Measurements from ENCODE around the gene IL17REL.

Gene IL17REL

DNA sequence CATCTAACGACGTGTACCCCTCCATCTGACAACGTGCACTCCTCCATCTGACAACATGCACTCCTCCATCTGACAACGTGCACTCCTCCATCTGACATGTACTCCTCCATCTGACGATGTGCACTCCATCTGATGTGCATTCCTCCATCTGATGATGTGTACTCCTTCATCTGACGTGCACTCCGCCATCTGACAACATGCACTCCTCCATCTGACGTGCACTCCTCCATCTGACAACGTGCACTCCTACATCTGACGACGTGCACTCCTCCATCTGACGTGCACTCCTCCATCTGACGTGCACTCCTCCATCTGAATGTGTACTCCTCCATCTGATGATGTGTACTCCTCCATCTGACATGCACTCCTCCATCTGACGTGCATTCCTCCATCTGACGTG, 8.0 kb upstream of the IL17REL start:
- DNase-seq = no peak

DNA sequence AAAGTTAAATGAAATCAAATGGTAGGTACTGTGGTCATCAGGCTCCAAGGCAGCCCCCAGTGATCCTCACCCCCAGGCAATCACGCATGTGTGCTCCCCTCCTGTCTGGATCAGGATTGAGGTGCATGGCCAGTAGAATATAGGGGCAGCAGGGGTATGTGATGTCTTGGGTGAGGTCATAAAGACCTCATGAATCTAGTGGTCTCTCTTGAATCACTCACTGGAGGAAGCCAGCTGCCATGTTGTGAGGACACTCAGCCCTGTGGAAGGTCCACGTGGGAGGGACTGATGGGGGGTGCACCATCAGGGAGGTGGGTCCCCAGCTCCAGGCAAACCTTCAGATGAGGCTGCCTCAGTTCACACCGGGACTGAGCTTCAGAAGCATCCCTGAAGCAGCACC, 6.8 kb upstream of the IL17REL start:
- no peak for DNase-seq

DNA sequence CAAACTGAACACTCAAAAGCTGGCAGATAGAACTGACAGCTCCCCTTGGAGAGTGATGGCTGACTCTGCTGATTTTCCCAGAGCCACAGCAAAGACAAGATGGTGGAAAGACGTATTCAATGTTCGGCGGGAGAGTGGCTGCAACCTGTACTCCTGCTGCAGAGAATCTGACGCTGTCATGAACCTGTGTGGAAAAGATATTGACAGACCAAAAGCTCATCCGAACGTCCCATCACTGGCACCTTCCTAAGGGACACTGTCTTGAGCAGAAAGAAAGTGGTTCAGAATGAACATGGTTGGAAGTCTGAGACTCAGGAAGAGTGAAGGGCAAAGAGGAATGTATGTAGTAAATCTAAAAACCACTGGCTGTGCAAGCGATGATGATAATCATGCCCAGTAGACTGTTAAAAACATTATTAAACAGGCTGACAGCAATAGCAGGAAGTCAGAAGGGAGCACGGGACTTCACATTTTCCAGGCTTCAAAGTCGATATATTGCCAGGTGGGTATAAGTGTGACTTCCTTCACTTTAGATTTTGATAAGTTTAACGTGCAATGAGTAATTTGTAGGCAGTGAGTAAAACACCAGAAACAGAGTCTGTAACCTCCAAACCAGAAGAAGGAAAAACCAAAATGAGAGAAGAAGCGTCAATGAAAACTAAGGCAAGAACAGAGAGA, 6.2 kb upstream of the IL17REL start:
- DNase-seq = no peak

DNA sequence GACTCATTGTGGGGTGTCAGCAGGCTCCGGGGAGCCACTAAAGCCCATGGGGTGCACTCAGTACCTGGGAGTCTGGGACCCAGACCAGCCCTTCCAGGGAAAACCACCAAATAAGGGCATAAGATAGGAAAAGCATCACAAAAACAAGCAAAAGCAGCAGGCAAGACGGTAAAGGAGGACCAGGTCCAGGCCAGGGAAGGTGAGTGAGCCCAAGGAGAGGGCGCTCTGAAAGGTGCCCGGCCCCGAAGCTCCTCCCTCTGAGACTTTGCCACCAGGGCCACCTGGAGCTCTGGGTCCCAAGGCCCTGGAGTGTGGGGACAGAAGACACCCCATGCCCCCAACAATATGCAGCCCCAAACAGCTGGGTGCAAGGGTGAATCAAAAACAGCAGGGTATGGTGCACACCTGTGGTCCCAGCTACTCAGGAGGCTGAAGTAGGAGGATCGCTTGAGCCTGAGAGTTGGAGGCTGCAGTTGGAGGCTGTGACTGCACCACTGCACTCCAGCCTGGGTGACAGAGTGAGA, 5.2 kb upstream of the IL17REL start:
- DNase-seq = no peak

DNA sequence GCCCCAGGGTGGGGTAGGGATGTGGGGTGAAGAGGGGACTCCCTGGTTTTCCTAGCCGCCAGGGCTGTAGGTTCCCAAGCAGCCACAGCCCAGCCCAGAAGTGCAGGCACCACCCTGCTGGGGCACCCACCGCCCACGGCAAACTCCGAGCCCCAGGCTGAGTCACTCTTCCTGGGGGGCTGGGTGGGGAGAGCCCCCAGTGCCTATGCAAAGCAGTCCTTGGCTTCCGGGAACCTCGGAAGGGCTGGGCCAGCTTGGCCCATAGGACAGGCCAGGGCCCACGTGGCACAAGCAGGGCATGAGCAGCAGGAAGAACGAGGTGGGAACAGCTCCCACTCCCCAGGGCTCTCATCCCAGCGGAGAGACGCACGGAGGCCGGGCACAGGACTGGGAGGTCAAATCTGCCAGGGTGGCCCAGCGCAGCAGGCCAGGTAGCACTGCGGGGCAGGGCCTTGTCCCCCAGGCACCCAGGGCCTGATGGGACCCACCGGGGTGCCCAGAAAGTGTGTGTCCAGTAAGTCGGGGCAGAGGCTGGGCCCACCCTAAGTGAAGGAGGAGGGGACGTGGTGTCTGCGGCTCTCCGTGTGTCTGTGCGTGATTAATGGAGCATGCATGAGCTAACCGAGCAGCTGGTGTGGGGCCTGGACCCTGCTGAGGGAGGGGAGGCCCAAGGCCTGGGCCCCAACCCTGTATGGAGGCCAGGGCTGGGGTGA, 4.6 kb upstream of the IL17REL start:
- DNase-seq = no peak

DNA sequence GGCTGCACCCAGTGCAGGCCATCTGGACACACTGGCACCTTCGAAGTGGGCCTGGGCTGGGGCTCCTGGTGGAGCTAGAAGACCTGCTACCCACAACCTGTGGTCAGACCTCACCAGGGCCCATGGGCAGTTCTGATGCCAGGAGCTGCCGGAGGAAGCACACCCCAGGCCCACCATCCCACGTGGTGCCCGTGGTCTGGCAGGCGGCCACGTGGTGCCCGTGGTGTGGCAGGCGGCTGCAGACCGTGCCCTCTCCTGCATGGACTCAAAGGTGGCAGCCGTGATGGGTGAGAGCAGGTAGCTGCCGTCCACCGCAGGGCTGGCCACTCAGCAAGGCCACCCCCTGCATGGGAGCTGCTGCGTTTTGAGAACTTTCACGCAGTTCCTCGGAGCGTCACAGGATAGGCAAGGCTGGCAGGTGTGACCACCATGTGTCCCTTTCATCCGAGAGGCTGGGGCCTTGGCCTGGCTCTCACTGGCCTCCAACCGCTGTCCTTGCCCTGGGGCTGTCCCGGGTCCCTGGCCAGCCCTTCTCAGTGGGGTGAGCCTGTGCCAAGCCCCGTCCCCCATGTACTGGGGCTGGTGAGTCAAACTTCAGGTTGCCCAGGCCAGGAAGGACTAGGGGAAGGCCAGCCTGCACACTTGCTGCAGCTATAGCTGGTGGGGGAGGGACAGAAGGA, 3.9 kb upstream of the IL17REL start:
- DNase-seq = no peak

DNA sequence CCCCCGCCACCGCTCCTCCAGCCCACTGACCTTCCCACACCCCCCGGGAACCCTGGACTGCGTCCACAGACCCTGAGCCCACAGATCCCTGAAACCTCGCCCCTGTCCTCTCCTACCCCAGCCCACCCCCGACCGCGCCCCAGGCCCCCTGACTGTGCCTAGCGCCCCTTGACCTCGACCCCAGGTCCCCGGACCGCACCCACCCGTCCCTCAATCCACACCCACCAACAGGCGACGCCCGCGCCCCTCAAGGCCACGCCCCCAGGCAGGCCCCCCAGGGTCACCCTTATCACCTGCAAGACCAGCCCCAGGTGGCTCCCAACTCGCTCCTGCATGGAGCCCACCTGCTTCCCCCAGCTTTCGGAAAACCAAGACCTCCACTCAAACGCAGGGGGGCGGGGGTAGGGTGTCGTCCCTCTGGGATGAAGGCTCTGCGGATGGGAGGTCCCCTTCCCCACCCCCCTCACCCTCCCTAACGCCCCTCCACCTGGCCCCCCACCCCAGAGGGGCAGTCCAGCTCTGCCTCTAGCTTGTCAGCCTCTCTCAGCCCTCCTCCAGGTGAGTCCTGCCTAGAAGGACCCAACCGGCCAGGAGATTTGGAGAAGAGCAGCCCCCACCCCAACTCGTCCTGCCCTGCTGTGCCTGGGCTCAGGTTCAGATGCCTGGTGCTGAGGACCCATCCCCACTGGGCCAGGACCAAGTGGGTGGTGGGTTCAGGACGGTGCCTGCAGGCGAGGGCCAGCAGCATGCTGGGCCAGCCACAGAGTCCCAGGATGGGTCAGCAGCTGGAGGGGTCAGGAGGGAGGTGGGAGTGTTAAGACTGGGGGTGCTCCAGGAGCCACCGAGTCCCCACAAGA, 3.1 kb upstream of the IL17REL start:
- no peak for DNase-seq

DNA sequence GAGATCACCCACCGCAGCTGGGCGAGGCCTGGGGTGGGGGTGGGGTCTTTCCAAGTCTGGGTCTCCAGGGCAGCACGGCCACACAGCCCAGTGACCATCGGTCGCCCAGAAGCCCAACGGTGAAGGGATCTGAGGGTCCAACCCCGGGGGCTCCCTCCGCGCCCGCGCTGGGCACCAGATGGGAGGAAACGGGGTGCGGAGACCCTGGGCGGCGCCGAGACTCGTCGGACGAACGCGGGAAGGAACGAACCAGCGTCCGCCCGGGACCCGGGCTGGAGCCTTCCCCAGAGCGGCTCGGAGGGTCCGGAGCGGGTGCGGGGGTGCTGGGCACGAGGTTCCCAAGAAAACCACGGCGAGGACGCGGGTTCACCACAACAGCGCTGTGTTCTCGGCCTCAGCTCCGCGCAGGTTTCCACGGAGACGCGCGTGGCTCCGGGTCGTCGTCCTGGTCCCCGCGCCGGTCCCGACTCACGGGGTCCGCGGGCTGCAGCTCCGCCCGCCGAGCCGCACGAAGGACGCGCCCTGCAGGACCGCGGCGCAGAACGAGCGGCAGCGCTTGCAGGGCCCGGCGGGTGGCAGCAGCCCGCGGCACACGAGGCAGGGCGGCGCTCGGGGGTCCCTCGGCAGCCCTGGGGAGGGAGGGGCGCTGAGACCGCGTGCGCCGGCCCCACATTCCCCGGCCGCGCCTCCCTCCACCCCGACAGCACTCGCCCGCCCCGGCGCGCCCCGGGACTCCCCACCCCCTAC, 2.3 kb upstream of the IL17REL start:
- DNase-seq = no peak

DNA sequence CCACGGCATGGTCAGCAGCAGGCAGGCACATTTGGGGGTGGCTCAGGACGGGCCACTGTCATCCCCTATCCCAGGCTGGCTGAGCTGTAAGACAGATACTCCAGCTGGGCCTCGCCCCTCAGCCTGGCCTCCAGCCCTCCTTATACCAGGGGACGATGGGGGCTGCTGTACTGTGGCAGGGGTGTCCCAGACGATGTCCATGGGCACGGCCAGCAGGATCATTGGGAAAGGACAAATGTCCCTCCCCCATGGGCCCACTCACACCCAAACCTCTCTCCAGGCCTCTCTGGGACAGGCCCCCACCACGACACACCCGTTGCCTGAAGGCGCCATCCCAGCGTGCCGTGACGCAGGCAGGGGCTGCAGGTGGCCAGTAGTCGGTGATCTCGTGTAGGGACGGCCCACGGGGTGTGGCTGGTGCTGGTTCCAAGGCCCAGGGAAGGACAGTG, 1.5 kb upstream of the IL17REL start:
- DNase-seq = no peak

DNA sequence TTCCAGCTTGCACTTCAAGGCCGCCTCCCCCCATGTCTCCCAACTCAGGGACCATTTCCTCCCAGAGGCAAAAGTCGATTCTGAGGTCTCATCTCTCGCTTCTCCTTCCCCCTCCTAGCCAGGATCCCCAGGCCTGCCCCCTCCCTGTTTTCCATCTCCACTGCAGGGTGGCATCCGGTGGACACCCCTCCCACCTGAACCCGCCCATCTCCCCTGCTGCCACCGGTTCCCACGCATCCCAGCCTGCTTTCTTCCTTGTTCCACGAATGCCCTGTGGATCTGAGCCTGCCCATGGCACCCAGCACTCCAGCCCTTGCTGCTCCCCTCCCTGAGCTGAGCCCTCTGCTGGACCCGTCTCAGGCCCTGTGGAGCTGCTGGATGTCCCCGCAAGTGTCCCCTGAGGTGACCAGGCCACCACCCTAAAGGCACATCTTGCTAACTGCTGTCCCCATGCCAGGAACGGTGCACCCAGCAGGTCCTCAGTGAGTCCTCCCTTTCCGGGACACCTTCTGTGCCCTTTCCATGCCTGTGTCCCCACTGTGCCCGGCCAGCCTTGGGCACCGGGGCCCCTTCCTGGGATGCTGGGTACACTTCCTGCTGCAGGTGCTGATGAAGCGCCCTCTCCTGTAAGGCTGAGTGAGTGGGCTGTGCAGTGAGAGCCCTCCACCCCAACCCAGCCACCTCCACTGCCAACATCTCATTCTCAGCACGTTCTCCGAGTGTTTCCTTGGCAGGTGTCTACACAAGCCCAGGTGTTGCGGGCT, 936 bp downstream of the IL17REL start:
- DNase-seq = no peak

DNA sequence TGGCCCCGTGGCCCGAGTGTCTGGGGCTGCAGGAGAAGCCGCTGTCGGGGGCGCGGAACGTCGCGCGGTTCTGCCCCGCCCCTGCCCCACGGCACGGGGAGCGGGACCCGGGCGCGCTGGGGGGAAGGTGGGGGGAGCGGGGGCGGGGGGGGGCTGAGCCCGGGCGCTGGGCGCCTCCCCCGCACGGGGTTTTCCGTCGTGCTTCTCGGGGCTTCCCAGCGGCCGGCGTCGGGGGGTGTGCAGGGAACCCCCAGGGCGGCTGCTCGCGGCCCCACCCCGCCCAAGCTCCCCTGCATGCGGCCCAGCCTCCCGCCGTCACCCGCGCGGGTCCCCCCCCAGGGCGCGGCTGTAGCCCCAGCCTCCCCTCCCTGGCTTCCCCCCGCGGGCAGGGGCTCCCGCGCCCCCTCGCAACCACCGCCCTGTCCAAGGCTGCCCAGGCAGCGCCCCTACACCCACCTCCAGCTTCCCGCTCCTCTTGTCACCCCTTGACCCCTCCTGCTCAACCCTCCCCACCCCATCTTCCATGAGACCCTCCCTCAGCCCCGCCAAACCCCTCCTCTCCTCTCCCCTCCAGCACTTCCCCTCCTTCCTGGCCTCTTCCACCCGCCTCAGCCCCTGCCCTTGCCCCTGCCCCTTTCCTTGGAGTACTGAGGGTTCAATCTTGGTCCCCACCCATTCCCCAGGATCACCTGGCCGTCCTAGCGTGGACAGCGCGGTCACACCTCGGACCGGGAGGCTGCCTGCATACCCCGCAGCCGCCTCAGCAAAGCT, 1.7 kb downstream of the IL17REL start:
- no peak for DNase-seq

DNA sequence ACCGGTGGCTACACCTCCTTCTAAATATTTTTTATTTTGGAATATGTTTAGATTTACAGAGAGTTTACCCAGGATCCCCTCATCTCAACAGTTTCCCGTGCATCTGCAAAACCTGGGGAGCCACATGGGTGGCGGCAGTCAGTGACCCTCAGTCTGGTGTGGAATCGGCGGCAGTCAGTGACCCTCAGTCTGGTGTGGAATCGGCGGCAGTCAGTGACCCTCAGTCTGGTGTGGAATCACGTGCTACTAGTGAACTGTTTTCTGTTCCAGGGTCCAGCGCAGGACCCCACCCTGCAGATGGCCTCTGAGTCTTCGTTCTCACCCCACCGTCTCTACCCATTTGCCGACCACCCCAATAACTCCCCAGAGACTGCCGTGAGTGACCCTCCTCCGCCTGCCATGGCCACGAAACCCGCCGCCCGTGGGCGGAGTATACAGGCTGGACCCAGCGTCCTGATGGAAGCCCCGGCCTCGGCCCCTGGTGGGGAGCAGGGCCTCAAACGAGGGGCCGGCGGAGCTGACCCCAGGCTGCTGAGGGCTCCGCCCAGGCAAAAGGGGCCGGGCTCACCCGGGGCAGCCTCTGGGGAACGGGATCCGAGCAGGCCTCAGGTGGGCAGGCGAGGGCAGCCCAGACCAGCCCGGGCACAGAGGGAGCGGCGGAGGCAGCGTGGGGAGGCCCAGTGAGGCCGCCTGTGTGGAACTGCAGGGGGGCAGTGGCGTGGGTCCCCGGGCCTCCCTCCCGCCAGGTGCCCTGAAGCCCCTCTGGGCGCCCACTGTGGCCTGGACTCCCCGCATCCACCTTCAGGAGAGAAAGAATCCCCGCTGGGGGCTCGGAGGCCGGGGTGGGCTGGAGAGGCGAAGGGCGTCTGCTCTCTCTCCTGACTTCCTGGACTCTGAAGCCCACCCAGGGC, 2.5 kb downstream of the IL17REL start:
- no peak for DNase-seq

DNA sequence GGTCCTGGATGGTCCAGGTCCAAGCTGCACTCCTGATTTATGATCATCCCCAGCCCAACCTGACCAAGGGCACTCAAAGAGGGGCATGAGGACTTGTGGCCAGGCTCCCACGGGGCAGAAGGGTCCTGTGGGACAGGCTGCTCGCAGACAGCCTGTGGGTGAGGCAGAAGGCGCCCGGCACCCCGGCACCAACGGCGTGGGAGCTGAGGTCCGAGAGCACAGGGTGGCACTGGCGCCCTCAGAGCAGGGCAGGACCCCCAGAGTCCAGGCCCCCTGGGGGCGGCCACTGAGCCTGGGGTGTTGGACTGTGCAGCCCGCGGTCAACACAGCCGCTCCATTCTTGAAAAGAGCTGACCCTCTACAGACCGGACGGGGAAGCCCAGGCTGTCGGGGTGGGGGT, 3.3 kb downstream of the IL17REL start:
- DNase-seq = no peak

DNA sequence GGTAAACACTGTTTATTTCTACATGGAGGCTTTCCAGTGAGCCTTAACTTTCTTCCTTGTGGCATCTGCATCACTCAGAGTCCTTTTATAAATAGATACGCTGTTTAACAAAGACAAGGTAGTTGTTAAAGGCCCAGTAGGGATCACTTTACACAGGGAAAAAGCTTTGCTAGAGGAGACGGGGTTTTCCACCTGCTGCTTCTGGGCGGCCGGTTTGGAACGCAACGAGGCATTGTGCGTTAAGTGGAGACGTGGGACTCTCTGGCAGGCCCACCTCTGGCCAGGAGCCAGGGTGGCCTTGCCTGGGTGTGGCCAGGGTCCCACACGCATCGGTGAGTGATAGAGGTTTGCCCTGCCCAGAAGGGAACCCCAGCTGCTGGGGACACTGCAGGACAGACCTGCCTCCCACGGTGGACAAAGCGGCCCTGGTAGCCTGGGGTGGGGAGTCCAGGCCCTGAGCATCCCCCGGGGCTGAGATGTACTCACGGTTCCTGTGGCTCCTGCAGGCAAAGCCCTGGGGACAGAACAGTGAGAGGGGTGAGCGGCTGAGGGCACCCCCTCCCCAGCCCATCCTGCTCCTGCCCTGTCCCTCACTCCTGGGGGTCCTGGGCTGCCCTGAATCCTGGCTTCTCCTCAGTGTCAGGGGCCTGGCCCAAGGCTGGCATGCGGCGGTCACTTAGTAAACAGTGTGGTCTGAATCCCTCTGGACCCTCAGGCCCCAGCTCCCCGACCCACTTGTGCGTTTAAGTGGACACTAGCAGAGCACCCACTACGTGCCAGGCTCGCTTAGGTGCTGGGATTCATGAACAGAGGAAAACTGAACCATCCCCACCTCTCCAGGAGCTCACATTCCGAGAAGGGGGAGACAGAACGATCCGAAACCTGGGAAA, 4.2 kb downstream of the IL17REL start:
- DNase-seq = peak; percentile 35

DNA sequence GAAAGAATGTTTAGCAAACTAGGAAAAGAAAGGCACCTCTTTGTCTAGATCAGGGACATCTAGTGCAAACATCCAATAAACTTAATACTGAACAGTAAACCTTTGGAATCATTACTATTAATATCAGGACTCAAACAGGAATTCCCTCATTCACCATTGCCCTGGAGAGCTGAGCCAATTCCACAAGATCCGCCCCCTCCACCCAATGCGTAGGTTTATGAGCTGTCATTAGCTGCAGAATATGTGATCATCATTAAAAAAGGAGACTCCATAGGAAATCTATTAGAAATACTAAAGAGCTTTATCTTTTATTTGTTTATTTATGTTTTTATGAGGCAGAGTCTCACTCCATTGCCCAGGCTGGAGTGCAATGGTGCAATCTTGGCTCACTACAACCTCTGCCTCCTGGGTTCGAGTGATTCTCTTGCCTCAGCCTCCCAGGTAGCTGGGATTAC, 5.5 kb downstream of the IL17REL start:
- no peak for DNase-seq

DNA sequence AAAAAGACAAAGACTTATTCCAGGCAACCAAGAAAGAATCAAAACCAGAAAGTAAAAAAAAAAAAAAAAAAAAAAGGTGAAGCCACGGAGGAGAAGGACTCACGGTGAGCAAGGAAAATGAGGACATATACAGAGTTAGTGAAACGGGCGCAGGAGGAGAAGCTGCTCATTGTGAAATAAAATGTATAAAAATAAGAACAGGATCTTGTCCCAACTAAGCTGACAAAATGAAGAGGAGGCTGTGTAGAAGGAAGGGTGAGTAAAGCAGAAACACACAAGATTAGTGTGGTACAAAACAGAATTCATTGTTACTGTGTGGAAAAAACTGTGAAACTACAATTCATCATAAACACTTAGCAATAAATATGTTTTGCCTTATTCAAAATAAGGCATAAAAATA, 7.6 kb downstream of the IL17REL start:
- DNase-seq = no peak

DNA sequence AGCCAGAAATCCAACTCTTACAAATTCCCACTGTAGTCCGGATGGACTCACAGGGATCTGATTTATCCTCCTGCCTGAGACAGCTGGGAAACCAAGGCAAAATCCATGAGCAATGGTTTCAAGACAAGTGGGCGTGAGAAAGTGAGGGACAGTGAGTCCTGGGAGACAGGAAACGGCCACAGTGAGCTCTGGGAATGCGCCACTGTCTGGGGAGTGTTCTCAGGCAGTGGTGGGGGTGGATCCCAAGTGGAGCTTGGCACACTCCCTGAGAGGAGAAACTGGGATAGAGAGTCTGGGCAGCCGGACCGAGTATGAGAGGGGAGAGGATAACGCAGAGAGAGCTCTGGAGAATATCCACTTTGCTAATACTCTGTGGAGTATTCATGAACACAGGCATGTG, 9.8 kb downstream of the IL17REL start:
- no peak for DNase-seq

All from NCI-H2081 treated with DMSO at 0.1 percent for 48 hours (cell line).